ENCODE measurements around the gene FASTKD2.

FASTKD2 gene
- 53.8 to 75.6 reads per million in 2 donors for total RNA-seq

GRCh38 chr2:206765242-206766056 lies at the start of gene FASTKD2, which contains the start of gene MDH1B:
Gene FASTKD2 (plus strand): TSS chr2:206765606. CDS start chr2:206766694, 1,088 bp downstream.
Gene MDH1B (minus strand): TSS chr2:206765328. CDS start chr2:206765271, 57 bp downstream.
- peak; percentile 67 for DNase-seq

DNA sequence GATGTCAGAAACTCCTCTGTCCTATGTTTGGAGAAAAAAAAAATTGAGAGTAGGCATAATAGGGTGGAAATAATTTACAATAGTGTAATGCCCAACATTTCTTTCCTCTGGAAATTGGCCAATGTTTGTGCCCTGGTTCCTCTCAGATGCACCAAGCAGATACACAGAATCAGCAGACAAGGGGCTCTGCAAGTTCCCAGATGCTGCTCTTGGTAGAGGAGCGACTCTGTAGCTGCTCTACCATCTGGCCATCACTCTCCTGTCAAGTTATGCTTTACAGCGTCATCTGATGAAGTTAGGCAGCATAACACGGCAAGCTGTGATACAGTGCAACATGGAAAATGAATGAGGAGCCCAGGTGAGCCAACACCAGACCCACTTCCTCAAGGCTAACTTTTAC lies 48.8 kb upstream of the FASTKD2 start:
- no peak for DNase-seq

DNA sequence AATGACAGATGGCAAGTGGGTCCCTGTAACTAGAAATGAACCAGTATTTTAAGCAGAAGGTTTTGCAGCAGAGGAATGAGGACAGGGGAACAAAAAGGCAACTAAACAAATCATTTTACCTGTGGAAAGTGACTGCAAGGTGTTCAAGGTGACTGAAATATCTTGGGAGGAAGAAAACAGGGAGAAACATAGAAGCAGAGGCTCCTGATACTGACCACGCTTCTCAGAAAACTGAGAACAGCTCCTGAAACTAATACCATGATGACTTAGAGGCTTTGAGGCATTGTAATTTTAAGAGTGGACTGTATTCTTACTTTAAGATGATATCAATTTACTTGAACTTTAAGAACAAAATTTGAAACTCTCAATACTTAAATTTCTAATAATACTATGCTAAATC lies 47.1 kb upstream of the FASTKD2 start, which contains the start of gene DYTN:
Gene DYTN, minus strand, starts transcription at position 101 of the 400 bp plus-strand sequence. CDS start 117 bp downstream, outside the sequence.
- no peak for DNase-seq

- no peak for DNase-seq
Observed at GRCh38 chr2:206721256-206721920, 44.0 kb upstream of the FASTKD2 start.

GRCh38 chr2:206723288-206723687 lies 42.1 kb upstream of the FASTKD2 start:
- no peak for DNase-seq

- DNase-seq, result no peak
Observed at GRCh38 chr2:206727287-206727686, 38.1 kb upstream of the FASTKD2 start.

- DNase-seq, result no peak
Observed at GRCh38 chr2:206728277-206729199, 36.9 kb upstream of the FASTKD2 start.

DNA sequence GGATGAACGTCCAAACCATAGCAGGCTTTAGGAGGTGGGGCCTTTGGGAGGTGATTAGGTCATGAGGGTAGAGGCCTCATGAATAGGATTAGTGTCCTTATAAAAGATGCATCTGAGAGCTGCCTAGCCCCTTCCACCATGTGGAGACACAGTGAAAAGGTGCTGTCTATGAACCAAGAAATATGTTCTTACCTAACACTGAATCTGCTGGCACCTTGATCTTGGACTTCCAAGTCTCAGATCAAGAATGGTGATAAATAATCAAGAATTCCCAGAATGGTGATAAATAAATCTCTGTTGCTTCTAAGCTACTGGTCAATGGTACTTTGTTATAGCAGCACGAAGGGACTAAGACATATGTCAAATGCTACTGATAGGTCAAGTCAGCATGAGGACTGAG lies 32.1 kb upstream of the FASTKD2 start:
- DNase-seq, result no peak

DNA sequence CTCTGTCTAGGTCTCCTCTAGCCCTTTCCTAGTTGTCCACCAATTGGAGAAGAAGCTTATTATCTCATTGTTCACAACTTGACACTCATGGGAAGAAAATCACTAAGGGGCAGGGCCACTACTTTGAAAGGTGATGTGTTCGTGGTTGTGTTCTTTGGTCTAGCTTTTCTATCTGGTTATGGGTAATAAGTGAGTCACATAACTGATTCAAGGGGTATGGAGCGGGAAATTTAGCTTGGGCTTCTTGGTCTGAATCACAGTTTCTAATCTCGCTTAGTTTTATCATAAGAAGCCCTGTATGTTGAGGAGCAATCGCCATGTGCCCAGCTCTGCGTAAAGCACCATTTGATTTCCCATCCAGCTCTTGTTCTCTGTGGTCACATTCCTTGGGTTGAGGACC lies 28.5 kb upstream of the FASTKD2 start:
- DNase-seq, result no peak

DNA sequence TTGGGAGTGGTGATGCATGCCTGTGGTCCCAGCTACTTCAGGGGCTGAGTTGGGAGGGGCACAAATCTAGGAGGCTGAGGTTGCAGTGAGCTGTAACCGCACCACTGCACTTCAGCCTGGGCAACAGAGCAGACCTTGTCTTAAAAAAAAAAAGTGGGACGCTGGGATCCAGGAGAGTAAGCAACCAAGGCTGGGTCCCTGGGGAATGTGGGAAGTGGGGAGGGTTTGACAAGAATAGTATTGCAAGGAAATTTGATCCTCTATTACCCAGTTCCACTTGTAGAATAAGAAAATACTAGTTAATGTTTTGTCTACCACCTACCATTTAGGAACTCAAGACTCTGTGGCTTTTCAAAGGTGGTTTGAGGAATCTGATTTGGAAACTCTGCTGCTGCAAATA lies 26.1 kb upstream of the FASTKD2 start:
- no peak for DNase-seq

- no peak for DNase-seq
Observed at GRCh38 chr2:206740800-206741199, 24.6 kb upstream of the FASTKD2 start.

DNA sequence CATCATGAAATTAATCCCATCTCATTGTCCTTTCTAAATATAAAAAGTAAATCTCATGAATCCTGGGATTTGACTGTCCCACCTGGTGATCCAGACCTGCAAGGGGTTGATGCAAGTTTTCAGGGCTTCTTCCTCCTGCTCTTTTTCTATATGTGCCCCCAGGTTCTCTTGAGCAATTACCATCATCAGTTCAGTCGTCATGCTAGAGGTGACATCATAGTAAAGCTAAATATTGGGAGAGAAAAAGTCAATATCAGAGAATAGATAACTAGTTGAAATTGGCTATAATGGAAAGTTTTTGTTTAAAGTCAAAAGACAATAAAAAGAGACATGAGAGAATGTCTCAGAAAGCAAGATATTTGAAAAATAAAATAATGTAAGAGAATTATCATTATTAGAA lies 8.6 kb upstream of the FASTKD2 start:
- no peak for DNase-seq

GRCh38 chr2:206764673-206765241 lies 649 bp upstream of the FASTKD2 start:
- no peak for DNase-seq

- no peak for DNase-seq
Observed at GRCh38 chr2:206766057-206766930, 888 bp downstream of the FASTKD2 start.

DNA sequence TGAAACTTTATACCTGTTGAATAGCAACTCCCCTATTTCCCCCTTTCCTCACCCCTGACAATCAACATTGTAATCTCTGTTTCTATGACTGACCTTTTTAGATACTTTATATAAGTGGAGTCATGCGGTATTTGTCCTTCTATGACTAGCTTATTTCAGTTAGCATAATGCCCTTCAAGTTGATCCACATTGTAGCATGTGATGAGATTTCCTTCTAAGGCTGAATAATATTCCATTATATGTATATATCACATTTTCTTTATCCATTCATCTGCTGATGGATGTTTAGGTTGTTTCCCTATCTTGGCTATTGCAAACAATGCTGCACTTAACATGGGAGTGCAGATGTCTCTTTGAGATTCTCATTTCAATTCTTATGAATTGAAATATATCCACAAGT lies 9.5 kb downstream of the FASTKD2 start:
- no peak for DNase-seq

DNA sequence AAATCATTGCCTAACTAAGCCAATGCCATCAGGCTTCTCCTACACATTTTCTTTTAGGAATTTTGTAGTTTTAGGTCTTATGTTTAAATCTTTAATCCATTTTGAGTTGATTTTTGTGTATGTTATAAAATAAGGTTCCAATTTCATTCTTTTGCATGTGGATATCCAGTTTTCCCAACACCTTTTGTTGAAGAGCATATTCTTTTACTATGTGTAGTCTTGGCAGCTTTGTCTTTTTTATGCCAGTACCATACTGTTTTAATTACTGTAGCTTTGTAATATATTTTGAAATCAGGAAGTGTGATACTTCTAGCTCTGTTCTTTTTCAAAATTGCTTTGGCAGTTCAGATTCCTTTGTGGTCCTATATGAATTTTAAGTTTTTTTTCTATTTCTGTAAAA lies 11.0 kb downstream of the FASTKD2 start:
- DNase-seq, result no peak

DNA sequence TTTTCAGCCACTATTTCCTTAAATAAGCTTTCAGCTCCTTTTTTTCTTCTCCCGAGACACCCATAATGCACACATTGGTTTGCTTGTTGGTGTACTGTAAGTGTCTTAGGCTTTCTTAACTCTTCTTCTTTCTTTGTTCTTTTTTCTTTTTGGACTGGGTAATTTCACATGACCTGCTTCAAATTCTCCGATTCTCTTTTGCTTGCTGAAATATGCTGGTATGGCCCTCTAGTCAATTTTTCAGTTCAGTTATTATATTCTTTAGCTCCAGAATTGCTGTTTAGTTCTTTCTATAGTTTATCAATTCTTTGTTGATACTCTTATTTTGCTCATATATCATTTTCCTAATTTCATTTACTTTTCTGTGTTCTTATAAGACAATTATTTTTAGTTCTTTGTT lies 15.3 kb downstream of the FASTKD2 start:
- DNase-seq, result no peak

DNA sequence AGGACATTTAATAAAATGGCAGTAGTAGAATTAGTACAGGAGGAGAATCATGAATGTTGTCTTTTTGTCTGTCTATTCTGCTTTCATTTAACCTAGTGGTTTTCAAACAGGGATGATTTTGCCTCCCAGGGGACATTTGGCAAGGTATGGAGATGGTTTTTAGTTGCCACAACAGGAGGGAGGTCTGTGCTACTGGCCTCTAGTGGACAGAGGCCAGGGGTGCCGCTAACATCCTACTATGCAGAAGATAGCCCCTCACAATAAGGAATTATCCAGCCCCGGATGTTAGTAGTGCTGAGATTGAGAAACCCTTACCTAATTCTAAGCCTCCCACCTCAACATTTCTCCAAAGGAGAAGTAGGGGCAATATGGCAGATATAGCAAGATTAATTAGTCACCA lies 18.3 kb downstream of the FASTKD2 start:
- no peak for DNase-seq

DNA sequence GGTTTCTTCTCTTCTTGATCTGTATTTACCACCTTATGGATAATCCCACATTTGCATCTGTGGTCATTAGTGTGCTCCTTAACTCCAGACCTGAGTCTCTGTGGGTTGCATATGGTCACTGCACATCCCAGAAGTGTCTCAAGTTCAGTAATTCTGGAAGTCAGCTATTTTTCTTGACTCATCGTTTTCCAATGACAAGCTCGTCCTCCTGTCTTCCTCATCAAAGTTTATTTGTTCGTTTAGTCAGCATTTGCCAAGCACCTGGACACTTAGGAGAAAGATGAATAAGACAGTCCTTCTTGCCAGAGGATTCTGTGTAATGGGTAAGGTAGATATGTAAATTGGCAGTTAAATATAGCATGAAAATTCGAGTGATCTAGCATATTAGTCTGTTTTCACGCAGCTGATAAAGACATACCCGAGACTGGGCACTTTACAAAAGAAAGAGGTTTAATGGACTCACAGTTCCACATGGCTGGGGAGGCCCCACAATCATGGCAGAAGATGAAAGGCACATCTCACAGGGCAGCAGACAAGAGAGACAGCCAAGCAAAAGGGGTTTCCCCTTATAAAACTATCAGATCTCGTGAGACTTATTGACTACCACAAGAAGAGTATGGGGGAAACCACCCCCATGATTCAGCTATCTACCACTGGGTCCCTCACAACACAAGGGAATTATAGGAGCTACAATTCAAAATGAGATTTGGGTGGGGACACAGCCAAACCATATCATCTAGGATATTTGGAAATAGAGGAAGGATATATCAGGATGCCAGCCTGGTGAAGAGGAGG lies 19.4 kb downstream of the FASTKD2 start:
- no peak for DNase-seq

- DNase-seq, result no peak
Observed at GRCh38 chr2:206790311-206790935, 25.0 kb downstream of the FASTKD2 start.

All from T-helper 9 cell (primary cell).